ENCODE results near the gene HEPN1. TPM values are rescaled to one million over a fixed set of nuclear protein-coding genes. Genes with fewer than 3 reads are reported as not detected.

The HEPN1 gene
- total and polyA plus RNA-seq, 9 of the 15 experiments (the other 6 are each of a cell fraction or from before 2014, with no cell fraction given): not detected

DNA sequence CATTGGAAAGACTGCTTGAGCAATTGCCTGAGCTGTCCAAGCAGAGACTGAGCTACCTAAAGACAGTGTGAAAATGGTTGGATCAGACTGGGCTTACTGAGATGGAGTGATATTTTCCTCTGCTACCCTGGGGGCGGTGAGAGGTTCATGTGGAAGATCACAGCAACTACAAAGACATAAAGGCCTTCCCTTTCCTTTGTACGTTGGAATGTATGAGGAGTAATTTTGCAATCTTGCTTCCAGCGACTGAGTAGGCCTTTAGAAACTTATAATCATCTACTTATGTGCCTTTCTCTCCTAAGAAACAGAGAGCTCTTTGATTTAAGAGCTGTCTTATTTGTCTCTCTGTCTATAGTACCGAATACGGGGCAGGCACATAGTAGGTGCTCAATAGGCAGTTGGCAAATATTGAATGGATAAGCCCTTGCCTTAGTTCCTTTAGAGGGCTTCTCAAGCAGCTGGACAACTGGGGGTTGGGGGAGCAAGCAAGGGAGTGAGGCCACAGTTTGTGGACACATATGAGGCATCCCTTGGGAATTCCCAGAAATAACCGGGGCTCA lies 19.2 kb downstream of the HEPN1 start:
- in situ Hi-C loops (cut with MboI) (no loop called here), intact Hi-C loops (cut with micrococcal nuclease) (no loop called here)
- POLR2A ChIA-PET: no interaction called here
- CTCF ChIA-PET (ENCODE audit: low intra/inter-chr PET ratio): no interaction called here
- Histone ChIP-seq H3K9me3 (replicated peaks; ENCODE audit: control insufficient read depth, insufficient read depth, low read depth, low read length) (no peaks in the 10 kb centered on the region), H3K36me3 (ENCODE audit: control insufficient read depth, insufficient read depth, low read length) (no peaks in the 10 kb centered on the region), H4K20me1 (replicated peaks; ENCODE audit: control insufficient read depth, insufficient read depth, low read length) (no peaks in the 10 kb centered on the region), H3K27me3 (ENCODE audit: control insufficient read depth in 2 of 2, insufficient read depth in 2 of 2, low read length in 2 of 2) (peaks cover 24 to 35% of the 10 kb centered on the region in 2 experiments; a peak in 4 of 5 replicates), H3K9me1 (ENCODE audit: control insufficient read depth, insufficient read depth, low read length) (no peaks in the 10 kb centered on the region), H3K79me2 (ENCODE audit: control insufficient read depth, insufficient read depth, low read length) (no peaks in the 10 kb centered on the region), H3K27ac (ENCODE audit: extremely low read depth, low read depth, low read length) (no peak overlapping the region), H3K4me3 (no peak overlapping the region), H3K9ac (ENCODE audit: insufficient read depth in 1 of 2, low read depth in 2 of 2, low read length in 2 of 2) (no peak overlapping the region), H2AFZ (ENCODE audit: low read depth, low read length) (no peak overlapping the region), H3K4me2 (ENCODE audit: insufficient read depth, low read length) (no peak overlapping the region), H3K4me1 (replicated peaks in 1 of 2; ENCODE audit: control insufficient read depth in 2 of 2, insufficient read depth in 2 of 2, low read length in 2 of 2) (no peaks in the 10 kb centered on the region)
- FAIRE-seq (no peak), DNase-seq (ENCODE audit: extremely low read depth in 1 of 4, low spot score in 3 of 4) (no peak), ATAC-seq (no peak)
- no TSS peak for BruUV-seq (replicated peaks)
- TF ChIP-seq CBFA2T2 (conservative IDR thresholded peaks at IDR 0.05): no peak
- TF ChIP-seq POLR2B (IDR thresholded peaks at IDR 0.05; ENCODE audit: low read depth, partially characterized antibody): no peak
- TF ChIP-seq, protein P1, sequence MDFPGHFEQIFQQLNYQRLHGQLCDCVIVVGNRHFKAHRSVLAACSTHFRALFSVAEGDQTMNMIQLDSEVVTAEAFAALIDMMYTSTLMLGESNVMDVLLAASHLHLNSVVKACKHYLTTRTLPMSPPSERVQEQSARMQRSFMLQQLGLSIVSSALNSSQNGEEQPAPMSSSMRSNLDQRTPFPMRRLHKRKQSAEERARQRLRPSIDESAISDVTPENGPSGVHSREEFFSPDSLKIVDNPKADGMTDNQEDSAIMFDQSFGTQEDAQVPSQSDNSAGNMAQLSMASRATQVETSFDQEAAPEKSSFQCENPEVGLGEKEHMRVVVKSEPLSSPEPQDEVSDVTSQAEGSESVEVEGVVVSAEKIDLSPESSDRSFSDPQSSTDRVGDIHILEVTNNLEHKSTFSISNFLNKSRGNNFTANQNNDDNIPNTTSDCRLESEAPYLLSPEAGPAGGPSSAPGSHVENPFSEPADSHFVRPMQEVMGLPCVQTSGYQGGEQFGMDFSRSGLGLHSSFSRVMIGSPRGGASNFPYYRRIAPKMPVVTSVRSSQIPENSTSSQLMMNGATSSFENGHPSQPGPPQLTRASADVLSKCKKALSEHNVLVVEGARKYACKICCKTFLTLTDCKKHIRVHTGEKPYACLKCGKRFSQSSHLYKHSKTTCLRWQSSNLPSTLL (IDR thresholded peaks at IDR 0.05): no peak
- TF ChIP-seq U2AF2 (optimal IDR thresholded peaks at IDR 0.05; ENCODE audit: low read depth, low read length): no peak
- TF ChIP-seq HDAC8 (tag; IDR thresholded peaks at IDR 0.05): no peak
- no peak for TF ChIP-seq YY1 (IDR thresholded peaks at IDR 0.05; ENCODE audit: borderline replicate concordance in 1 of 3, control insufficient read depth in 1 of 3, extremely low read depth in 1 of 3, insufficient read depth in 3 of 3, insufficient read length in 1 of 3, insufficient replicate concordance in 2 of 3, low read depth in 1 of 3, low read length in 2 of 3)
- 0 out of 2 replicates have a peak, but pooled peaks have one; percentile 41 for TF ChIP-seq ZKSCAN1 (IDR thresholded peaks at IDR 0.05; ENCODE audit: low read depth, low read length)
- no peak for TF ChIP-seq HNRNPK (IDR thresholded peaks at IDR 0.05; ENCODE audit: low read depth, low read length, poor library complexity, severe bottlenecking)
- WGBS (ENCODE audit: insufficient coverage, low coverage, missing lambda C conversion rate): 0% methylated on average over 5 of the region's 6 CpGs

Measured in K562 (cell line).